Activated T-cell treated with anti-CD3 and anti-CD28 coated beads, Interleukin-2, amount 50 U/mL, for 1 hour (primary cell): ENCODE data around the gene HOXB4.

Source experiments
- DNase-seq: peaks from one replicate; pipeline ENCODE4 v3.0.0-alpha.2; 2020

The HOXB4 gene

GRCh38 chr17:48569674-48570324, 8.4 kb downstream of the HOXB4 start:
- no peak for DNase-seq

GRCh38 chr17:48569240-48569582, 8.9 kb downstream of the HOXB4 start:
- DNase-seq, result no peak

- no peak for DNase-seq
Observed at GRCh38 chr17:48568499-48569239, 9.5 kb downstream of the HOXB4 start.

GRCh38 chr17:48567646-48568354, 10.3 kb downstream of the HOXB4 start:
- no peak for DNase-seq

GRCh38 chr17:48567209-48567608, 10.9 kb downstream of the HOXB4 start:
- no peak for DNase-seq

GRCh38 chr17:48566717-48567116, 11.4 kb downstream of the HOXB4 start:
- no peak for DNase-seq

GRCh38 chr17:48565925-48566710, 12.0 kb downstream of the HOXB4 start:
- no peak for DNase-seq

GRCh38 chr17:48565022-48565554, 13.1 kb downstream of the HOXB4 start:
- no peak for DNase-seq

GRCh38 chr17:48564188-48565021, 13.7 kb downstream of the HOXB4 start:
- DNase-seq, result no peak

GRCh38 chr17:48563867-48564187, 14.3 kb downstream of the HOXB4 start:
- DNase-seq, result no peak

GRCh38 chr17:48563385-48563838, 14.7 kb downstream of the HOXB4 start:
- DNase-seq, result no peak

- no peak for DNase-seq
Observed at GRCh38 chr17:48562934-48563333, 15.2 kb downstream of the HOXB4 start.

- DNase-seq, result no peak
Observed at GRCh38 chr17:48561884-48562810, 16.0 kb downstream of the HOXB4 start.

- DNase-seq, result no peak
Observed at GRCh38 chr17:48559840-48560817, 18.0 kb downstream of the HOXB4 start.

GRCh38 chr17:48559122-48559839, 18.9 kb downstream of the HOXB4 start:
- DNase-seq, result no peak

- no peak for DNase-seq
Observed at GRCh38 chr17:48558831-48559121, 19.4 kb downstream of the HOXB4 start.

- no peak for DNase-seq
Observed at GRCh38 chr17:48558057-48558830, 19.9 kb downstream of the HOXB4 start.
